Cardiac muscle cell (in vitro differentiated cells and primary cell): ENCODE measurements around the gene SFXN1. TPM values are rescaled to one million over a fixed set of nuclear protein-coding genes. Genes with fewer than 3 reads are reported as not detected.
A peak's percentile ranks its signal among the peaks of the same experiment; 100 is the strongest.

Experiments used
- DNase-seq, 2 donors: peaks; one replicate each; pipeline versions ENCODE4 v3.0.0 to v3.0.0-alpha.2; 2010 to 2017; ENCODE audit warnings: low read depth in 1 of 2, low spot score in 1 of 2
- H3K27ac ChIP-seq: fragments of 200-600 bp; sonication (generic); 2 replicates; pipeline ENCODE4 v1.5.1; 2016
- H3K27me3 ChIP-seq: fragments of 200-600 bp; sonication (generic); 2 replicates; pipeline ENCODE4 v1.6.0; 2016; ENCODE audit warnings: control low read depth
- H3K36me3 ChIP-seq: fragments of 200-600 bp; sonication (generic); 2 replicates; pipeline ENCODE4 v1.5.1; 2016; ENCODE audit warnings: control low read depth
- H3K4me1 ChIP-seq: fragments of 200-600 bp; sonication (generic); 2 replicates; pipeline ENCODE4 v1.8.1; 2017; ENCODE audit warnings: low read depth, mild to moderate bottlenecking, mixed run types
- H3K4me3 ChIP-seq: fragments of 200-600 bp; sonication (generic); 2 replicates; pipeline ENCODE4 v1.5.1; 2016; ENCODE audit warnings: mild to moderate bottlenecking
- H3K9me3 ChIP-seq: fragments of 200-600 bp; sonication (generic); 2 replicates; pipeline ENCODE4 v1.5.1; 2017; ENCODE audit warnings: low read depth, mild to moderate bottlenecking, control low read depth
- polyA plus RNA-seq: library from polyadenylated mRNA; unstranded; fragments of >200 nt; fragmentation: Nextera tagmentation; extraction: Ambion mirVana; gene quantifications from 2 replicates; pipeline ENCODE4 v1.2.1, GENCODE V29; 2016
- total RNA-seq: library from RNA; depleted of rRNA; stranded (reverse); fragments of >200 nt; gene quantifications from 2 replicates; pipeline ENCODE4 v1.2.3, GENCODE V29; 2016
- TF ChIP-seq, protein P1 (sequence below): IDR thresholded peaks from 2 replicates; pipeline ENCODE4 v1.5.1; 2012; ENCODE audit warnings: low read depth, mild to moderate bottlenecking, low read length

SFXN1 gene
- total and polyA plus RNA-seq, 2 experiments from 2014 or later, result 81.5 to 103 TPM

DNA sequence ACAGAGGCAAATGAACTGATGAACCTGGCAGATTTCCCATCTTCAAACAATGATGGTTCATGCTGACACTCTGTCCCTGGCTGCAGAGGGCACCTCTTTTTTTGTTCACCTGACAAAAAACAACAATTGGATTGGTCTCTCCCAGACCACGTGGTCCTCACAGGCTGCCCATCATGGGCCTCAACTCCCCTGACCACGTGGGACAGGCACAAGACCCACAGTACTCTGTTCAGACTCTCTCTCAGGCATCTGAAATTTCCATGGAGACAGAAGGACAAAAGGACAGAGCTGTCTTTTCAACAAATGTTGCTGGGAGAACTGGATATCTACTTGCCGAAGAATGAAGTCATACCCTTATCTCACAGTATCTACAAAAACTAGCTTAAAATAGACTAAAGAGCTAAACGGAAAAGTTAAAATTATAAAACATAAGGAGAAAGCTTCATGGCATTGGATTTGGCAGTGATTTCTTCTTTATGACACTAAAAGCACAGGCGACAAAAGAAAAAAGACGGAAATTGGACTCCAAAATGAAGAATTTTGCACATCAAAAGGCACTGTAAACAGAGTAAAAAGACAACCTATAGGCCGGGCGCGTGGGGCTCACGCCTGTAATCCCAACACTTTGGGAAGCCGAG is 22.1 kb upstream of the SFXN1 start:
- Histone ChIP-seq H3K4me1 (no peaks in the 10 kb centered on the region), H3K27ac (no peak overlapping the region), H3K27me3 (peaks cover 16% of the 10 kb centered on the region), H3K9me3 (no peaks in the 10 kb centered on the region), H3K36me3 (no peaks in the 10 kb centered on the region), H3K4me3 (no peak overlapping the region)
- TF ChIP-seq, protein P1, sequence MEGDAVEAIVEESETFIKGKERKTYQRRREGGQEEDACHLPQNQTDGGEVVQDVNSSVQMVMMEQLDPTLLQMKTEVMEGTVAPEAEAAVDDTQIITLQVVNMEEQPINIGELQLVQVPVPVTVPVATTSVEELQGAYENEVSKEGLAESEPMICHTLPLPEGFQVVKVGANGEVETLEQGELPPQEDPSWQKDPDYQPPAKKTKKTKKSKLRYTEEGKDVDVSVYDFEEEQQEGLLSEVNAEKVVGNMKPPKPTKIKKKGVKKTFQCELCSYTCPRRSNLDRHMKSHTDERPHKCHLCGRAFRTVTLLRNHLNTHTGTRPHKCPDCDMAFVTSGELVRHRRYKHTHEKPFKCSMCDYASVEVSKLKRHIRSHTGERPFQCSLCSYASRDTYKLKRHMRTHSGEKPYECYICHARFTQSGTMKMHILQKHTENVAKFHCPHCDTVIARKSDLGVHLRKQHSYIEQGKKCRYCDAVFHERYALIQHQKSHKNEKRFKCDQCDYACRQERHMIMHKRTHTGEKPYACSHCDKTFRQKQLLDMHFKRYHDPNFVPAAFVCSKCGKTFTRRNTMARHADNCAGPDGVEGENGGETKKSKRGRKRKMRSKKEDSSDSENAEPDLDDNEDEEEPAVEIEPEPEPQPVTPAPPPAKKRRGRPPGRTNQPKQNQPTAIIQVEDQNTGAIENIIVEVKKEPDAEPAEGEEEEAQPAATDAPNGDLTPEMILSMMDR, result no peak
- DNase-seq, result no peak

DNA sequence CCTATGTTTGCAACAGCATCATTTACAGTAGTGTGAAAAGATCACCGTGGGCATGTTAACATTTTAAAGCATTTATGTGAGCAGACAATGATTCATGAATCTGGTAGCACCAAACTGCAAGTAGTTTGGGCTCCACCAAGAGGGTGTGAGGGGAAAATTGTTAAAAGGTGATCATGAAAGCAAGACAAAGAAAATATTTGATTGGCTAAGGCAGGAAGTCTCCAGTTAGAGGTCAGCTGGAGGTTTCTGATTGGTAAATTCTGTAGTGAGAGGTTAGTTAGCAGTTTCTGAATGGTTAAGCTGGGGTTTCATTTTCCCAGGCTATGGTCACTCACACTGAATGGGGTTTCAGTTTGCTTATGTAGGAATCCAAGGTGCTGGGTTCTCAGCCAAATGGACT is 20.9 kb upstream of the SFXN1 start:
- H3K9me3 ChIP-seq, result no peaks in the 10 kb centered on the region
- no peak for DNase-seq
- no peaks in the 10 kb centered on the region for H3K4me1 ChIP-seq
- H3K27me3 ChIP-seq, result peaks cover 8% of the 10 kb centered on the region
- TF ChIP-seq, protein P1, result no peak
- no peak overlapping the region for H3K27ac ChIP-seq
- no peaks in the 10 kb centered on the region for H3K36me3 ChIP-seq
- no peak overlapping the region for H3K4me3 ChIP-seq

DNA sequence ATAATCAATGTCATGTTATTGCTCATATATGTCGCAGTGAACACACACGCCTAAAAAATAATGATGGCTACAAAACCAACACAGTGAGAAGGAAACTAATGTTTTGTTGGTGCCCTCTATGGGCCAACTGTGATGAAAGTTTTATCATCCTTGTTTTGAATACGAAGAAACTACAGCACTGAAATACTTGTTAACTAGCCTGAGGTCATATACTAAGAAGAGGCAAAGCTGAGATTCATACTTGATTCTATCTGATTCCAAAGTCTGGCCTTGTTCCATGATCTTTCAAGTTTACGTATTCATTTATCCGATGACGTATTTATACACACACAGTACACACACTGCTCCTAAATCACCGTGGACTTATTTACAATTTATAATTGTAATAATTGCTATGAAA is 18.2 kb upstream of the SFXN1 start:
- DNase-seq, result peak; percentile 21 to 36
- no peaks in the 10 kb centered on the region for H3K4me1 ChIP-seq
- H3K36me3 ChIP-seq, result no peaks in the 10 kb centered on the region
- TF ChIP-seq, protein P1, result peak; percentile 48
- no peaks in the 10 kb centered on the region for H3K9me3 ChIP-seq
- peaks cover 1% of the 10 kb centered on the region for H3K27me3 ChIP-seq
- no peak overlapping the region for H3K4me3 ChIP-seq
- H3K27ac ChIP-seq, result no peak overlapping the region

DNA sequence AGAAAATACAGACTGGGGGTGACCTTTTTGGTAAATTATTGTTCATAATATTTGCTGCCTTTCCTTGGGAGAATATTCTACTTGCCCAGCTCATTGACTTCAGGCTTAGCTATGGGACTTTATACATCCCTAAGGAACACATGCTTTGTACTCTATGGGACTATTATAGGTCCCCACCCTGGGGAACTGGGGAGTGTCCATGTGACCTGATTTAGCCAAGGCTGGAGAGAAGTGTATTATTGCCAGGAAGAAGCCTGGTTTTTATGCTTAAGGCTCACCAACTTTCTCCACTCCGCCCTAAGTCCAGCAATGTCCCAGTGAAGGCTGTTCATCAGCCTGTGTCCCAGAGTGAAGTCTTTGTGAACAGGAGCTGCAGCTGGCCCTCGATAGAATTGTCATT is 17.8 kb upstream of the SFXN1 start:
- Histone ChIP-seq H3K27ac (no peak overlapping the region), H3K36me3 (no peaks in the 10 kb centered on the region), H3K4me3 (no peak overlapping the region), H3K4me1 (no peaks in the 10 kb centered on the region), H3K9me3 (no peaks in the 10 kb centered on the region), H3K27me3 (no peaks in the 10 kb centered on the region)
- no peak for DNase-seq
- TF ChIP-seq, protein P1, result no peak

DNA sequence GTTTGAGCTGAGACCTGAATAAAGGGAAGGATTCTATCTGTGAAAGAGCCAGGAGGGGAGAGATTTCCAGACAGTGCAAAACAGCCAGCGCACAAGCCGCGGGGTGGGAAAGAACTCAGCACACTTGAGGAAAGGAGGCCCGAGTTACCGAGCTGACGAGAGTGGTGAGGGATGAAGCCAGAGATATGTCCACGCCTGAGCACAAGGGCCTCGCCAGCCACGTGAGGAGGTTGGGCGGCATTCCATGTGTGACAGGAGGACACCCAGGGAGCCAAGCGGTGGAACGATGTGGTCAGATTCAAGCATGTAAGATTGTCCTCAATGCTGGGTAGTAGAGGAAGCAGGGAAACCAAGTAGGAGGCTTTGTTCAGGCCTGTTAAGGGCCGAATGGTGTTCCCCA is 17.0 kb upstream of the SFXN1 start:
- no peaks in the 10 kb centered on the region for H3K27me3 ChIP-seq
- TF ChIP-seq, protein P1, result no peak

DNA sequence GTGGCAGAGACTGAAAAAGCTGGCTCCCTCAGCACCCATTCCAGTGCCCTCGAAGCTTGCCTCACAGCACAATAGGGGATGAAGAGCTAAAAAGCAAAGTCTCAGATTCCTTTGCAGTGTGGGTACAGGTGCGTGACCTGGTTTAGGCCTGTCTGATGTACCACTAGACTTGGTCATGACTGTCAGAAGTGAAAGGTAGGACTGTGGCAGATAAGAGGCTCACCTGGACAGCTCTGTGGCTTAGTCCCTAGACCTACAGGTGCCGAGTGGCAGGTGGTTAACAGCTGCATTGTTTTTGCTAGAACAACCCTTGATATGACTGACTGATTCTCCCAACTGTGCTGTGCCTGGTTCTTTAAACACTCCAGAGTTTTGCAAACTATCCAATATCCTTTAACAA is 14.7 kb upstream of the SFXN1 start:
- Histone ChIP-seq H3K27ac (no peak overlapping the region), H3K4me1 (no peaks in the 10 kb centered on the region), H3K36me3 (no peaks in the 10 kb centered on the region), H3K4me3 (no peak overlapping the region), H3K27me3 (no peaks in the 10 kb centered on the region), H3K9me3 (no peaks in the 10 kb centered on the region)
- no peak for DNase-seq
- TF ChIP-seq, protein P1, result no peak

More for the DNA sequence above, 17.0 kb upstream of the SFXN1 start:
- no peaks in the 10 kb centered on the region for H3K9me3 ChIP-seq
- no peak for DNase-seq
- H3K36me3 ChIP-seq, result no peaks in the 10 kb centered on the region
- no peaks in the 10 kb centered on the region for H3K4me1 ChIP-seq
- H3K27ac ChIP-seq, result no peak overlapping the region
- H3K4me3 ChIP-seq, result no peak overlapping the region
